ENCODE data around the gene SLC6A4.
"Not testable (repeated sequence)": the region's sequence is repeated elsewhere in the genome, so short reads cannot be mapped to it uniquely, and the experiment has no call there.

Gene SLC6A4

GRCh38 chr17:30170415-30170987 is 65.0 kb downstream of the SLC6A4 start:
- DNase-seq: peak in 2 of 3 experiments; percentile 20 to 49

GRCh38 chr17:30165960-30166359 is 69.5 kb downstream of the SLC6A4 start:
- no peak for DNase-seq

- DNase-seq: no peak
Observed at GRCh38 chr17:30165147-30165546, 70.3 kb downstream of the SLC6A4 start.

GRCh38 chr17:30164531-30164930 is 71.0 kb downstream of the SLC6A4 start:
- DNase-seq: no peak

GRCh38 chr17:30161601-30162000 is 73.9 kb downstream of the SLC6A4 start:
- DNase-seq: no peak

GRCh38 chr17:30160419-30161172 is 74.9 kb downstream of the SLC6A4 start:
- no peak for DNase-seq

- DNase-seq: no peak
Observed at GRCh38 chr17:30158896-30159625, 76.4 kb downstream of the SLC6A4 start.

- DNase-seq: no peak
Observed at GRCh38 chr17:30155389-30155788, 80.1 kb downstream of the SLC6A4 start.

GRCh38 chr17:30153463-30153862 is 82.0 kb downstream of the SLC6A4 start:
- no peak for DNase-seq

- DNase-seq: no peak
Observed at GRCh38 chr17:30151471-30151870, 84.0 kb downstream of the SLC6A4 start.

GRCh38 chr17:30148376-30148775 is 87.1 kb downstream of the SLC6A4 start:
- DNase-seq: no peak

- not testable (repeated sequence) for DNase-seq
Observed at GRCh38 chr17:30147860-30148259, 87.6 kb downstream of the SLC6A4 start.

Measured in NCI-H1417 (cell line).